Measurements from ENCODE around the gene SHLD2. TPM values are rescaled to one million over a fixed set of nuclear protein-coding genes. Genes with fewer than 3 reads are reported as not detected.
A peak's percentile ranks its signal among the peaks of the same experiment; 100 is the strongest.
"Not testable (repeated sequence)": the region's sequence is repeated elsewhere in the genome, so short reads cannot be mapped to it uniquely, and the experiment has no call there.

The SHLD2 gene
- total RNA-seq, 4 donors from 2014 or later = 12.7 to 31.7 (median 21.5) TPM

DNA sequence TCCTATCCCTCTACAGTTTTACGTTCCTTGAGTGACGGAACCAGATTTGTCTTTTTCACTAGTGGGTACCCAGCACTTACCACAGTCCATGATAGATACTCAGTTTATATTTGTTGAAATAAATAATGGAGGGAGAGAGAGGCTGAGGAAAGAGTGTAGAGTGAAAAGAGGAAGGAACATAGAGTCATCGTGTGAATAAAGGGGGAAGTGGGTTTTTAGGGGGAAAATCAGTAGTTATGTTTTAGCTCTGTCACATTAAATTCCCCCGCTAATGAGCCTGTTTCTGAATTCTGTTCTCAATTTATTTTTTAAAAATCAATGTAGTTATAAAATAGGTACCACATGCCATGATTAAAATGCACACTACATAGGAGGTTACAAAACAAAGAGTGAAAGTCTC, 91.0 kb downstream of the SHLD2 start:
- DNase-seq; H3K27me3 ChIP-seq; H3K4me3 ChIP-seq; H3K9me3 ChIP-seq; H3K4me1 ChIP-seq; H3K27ac ChIP-seq; intact Hi-C loops (cut with DNase I): not testable (repeated sequence)
- H3K36me3 ChIP-seq = peaks cover 0 to 68% (median 0%) of the 10 kb centered on the region in 3 donors
- WGBS, 2 donors = 69 to 86% methylated on average over 2 of the region's 4 CpGs

DNA sequence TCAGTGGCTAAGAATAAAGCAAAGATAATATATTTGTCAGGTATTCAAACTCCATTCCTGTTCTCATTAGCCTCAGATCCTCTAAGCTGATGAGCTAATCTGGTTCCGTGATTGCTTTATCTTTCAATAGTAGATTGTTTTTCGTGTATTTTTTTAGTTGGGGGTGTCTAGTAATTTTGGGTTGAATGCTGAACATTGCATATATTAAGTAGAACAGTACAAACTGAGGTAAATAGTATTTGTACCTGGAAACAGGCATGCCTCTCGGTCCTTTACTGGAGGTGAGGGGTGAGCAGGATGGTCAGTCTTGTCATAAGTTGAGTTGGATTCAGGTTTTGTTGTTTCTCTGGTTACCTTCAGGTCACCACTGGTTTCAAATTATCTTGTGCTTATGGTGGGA, 92.6 kb downstream of the SHLD2 start:
- 77 to 90% methylated on average over 3 of the region's 3 CpGs for WGBS, 2 donors
- H3K4me3 ChIP-seq; H3K27me3 ChIP-seq; H3K27ac ChIP-seq; H3K9me3 ChIP-seq; intact Hi-C loops (cut with DNase I); DNase-seq; H3K4me1 ChIP-seq: not testable (repeated sequence)
- peaks cover 0 to 69% (median 0%) of the 10 kb centered on the region in 3 donors for H3K36me3 ChIP-seq

DNA sequence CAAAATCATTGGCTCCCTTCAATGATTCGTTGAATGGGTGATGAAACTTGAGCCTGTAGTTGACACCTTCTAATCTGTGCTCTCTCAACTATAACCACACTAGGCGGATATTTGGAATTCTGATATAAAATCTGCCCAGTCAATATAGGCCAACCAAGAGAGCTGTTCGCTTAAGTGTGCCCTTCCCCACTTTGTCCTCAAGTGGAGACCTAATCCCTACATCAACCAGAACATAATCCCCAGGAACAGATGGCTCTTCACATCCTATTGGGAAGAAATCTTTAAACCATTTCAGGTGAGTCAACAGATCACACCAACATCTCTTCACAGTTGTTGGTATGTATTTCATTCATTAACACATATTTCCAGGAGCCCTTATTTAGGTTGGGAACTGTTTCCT, 96.8 kb downstream of the SHLD2 start:
- H3K4me1 ChIP-seq; H3K4me3 ChIP-seq; intact Hi-C loops (cut with DNase I); H3K27ac ChIP-seq; DNase-seq; H3K27me3 ChIP-seq; H3K9me3 ChIP-seq: not testable (repeated sequence)
- peaks cover 0 to 52% (median 0%) of the 10 kb centered on the region in 3 donors for H3K36me3 ChIP-seq
- 87 to 91% methylated on average over 3 of the region's 3 CpGs for WGBS, 2 donors

DNA sequence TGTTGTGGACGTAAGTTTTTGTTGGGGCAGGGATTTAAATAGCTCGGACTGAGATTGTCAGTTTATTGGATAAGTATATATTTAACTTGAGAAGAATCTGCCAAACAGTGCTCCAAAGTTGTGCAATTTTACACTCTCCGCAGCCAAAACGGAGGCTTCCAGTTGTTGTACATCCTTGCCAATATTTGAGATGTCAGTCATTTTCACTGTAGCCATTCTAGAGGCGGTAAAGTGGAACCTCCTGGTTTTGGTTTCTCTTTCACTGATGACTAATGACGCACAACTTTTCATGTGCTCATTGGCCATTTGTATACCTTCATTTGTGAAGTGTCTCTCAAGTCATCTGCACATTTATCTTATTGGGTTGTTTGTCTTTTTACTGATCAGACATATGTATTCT, 105.9 kb downstream of the SHLD2 start:
- H3K36me3 ChIP-seq; H3K27me3 ChIP-seq; intact Hi-C loops (cut with DNase I); DNase-seq; H3K9me3 ChIP-seq: not testable (repeated sequence)
- Histone ChIP-seq H3K27ac (peak overlapping the region in 1 of 4 donors; percentile 25), H3K4me1 (peaks cover 0 to 22% (median 5%) of the 10 kb centered on the region in 3 donors), H3K4me3 (peak overlapping the region in 3 of 4 donors; percentile 18 to 50 (median 19))
- WGBS, 2 donors = 18 to 33% methylated on average over 6 of the region's 6 CpGs

DNA sequence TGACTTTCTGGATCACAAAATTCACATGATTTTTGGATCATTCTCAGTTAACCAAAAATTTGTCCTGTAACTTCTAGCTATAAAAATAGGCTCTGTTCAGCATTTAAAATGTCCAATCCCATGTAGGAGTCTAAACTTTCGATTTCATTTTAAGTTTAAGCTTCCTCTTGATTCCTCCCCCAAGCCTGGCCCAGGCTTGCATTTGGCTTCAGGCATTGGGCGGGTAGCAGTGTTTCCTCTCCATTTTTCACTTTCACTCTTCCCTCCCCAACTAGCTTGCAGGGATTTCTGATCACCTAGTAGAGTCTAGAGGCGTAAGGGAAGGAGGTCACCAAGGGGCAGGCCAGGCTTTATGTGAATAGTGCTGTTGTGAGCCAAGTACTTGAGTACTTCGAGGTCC, 109.8 kb downstream of the SHLD2 start:
- DNase-seq; H3K36me3 ChIP-seq; intact Hi-C loops (cut with DNase I); H3K27me3 ChIP-seq; H3K9me3 ChIP-seq: not testable (repeated sequence)
- H3K27ac ChIP-seq = peak overlapping the region in 2 of 4 donors; percentile 83
- H3K4me3 ChIP-seq = peak overlapping the region in 1 of 4 donors; percentile 82
- 0% methylated on average over 1 to 2 of the region's 4 CpGs for WGBS, 2 donors
- H3K4me1 ChIP-seq = peaks cover 0 to 22% (median 5%) of the 10 kb centered on the region in 3 donors

DNA sequence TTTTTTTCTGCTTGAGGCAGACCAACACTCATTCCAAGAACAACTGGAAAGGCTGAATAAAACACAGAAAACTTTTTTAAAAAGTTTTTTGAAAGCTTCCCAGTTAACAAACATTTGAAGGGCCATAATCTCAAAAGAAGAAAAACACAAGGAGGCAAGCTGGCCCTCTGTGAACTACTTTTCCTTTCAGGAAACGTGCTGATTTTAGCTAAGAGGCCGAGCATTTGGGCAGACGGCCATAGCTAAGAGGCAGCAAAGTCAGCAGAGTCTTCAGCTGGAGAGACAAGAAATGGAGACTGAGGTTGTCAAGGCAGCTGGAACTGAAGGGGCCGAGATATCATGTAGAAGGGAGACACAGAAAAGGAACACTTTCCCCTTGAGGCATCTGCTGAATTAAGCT, 111.9 kb downstream of the SHLD2 start:
- peaks cover 0 to 17% (median 5%) of the 10 kb centered on the region in 3 donors for H3K4me1 ChIP-seq
- H3K4me3 ChIP-seq; H3K9me3 ChIP-seq; intact Hi-C loops (cut with DNase I); H3K27ac ChIP-seq; H3K36me3 ChIP-seq; DNase-seq; H3K27me3 ChIP-seq: not testable (repeated sequence)
- WGBS, 2 donors = 60 to 75% methylated on average over 3 to 4 of the region's 4 CpGs

DNA sequence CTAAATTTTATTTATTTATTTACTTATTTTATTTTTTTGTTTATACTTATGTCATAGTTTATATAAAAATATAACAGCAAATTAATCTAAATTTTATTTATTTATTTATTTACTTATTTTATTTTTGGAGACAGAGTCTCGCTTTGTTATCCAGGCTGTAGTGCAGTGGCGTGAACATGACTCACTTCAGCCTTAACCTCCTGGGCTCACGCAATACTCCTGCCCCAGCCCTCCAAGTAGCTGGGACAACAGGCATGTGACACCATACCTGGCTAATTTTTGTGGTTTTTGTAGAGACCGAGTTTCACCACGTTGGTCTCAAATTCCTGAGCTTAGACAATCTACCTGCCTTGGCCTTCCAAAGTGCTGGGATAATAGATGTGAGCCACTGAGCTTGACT, 115.3 kb downstream of the SHLD2 start:
- 88 to 89% methylated on average over 5 of the region's 5 CpGs for WGBS, 2 donors
- DNase-seq; H3K27ac ChIP-seq; H3K36me3 ChIP-seq; H3K27me3 ChIP-seq; H3K9me3 ChIP-seq; H3K4me1 ChIP-seq; intact Hi-C loops (cut with DNase I); H3K4me3 ChIP-seq: not testable (repeated sequence)

DNA sequence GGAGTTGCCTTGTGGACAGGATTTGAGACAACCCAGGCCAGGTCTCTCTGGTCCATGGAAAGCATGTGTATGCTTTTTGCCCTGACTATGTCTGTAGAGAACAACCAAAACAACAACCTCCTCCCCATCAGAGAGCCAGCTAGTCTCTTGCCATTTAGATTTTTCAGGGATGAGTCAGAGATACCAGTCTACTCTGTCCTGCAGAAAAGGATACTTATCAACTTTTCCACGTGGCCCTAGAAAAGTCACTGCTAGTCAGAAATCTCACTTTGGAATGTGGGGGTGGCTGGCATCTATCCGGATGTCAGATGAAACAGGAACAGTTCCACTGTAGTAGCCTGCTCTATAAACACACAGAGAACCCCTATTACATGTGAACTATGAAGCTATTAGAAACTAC, 116.8 kb downstream of the SHLD2 start:
- H3K27me3 ChIP-seq; H3K4me1 ChIP-seq; H3K4me3 ChIP-seq; H3K36me3 ChIP-seq; H3K27ac ChIP-seq; DNase-seq; intact Hi-C loops (cut with DNase I); H3K9me3 ChIP-seq: not testable (repeated sequence)
- 42 to 54% methylated on average over 2 of the region's 2 CpGs for WGBS, 2 donors

DNA sequence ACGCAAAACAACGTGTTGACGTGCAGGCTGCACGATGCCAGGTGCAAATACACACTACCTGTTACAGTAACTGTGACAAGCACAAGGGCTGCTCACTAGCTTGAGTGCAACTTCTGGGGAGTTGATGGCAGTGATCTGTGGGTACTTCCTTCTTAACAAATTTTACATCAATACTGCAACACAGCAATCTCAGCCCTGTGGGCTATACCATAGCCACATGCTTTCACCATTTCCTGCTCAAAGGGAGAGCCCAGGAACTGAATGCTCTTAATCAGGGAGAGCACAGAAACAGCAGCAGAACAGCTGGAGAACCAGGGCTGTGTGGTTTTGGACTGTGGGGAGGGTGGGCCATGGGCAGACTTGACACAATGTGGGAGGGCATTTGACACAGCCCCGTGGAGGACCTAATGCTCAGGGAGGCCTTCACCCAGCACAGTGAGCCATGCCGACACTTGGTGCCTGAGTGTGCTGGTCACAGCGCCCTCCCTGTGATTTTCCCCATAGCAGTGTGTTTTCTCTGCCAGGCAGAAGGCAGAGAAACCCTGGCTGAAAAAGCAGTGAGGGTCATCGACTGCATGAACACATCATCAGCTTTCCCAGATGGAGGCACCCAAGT, 118.3 kb downstream of the SHLD2 start:
- H3K4me1 ChIP-seq; H3K27ac ChIP-seq; H3K4me3 ChIP-seq; H3K27me3 ChIP-seq; H3K9me3 ChIP-seq; DNase-seq; intact Hi-C loops (cut with DNase I); H3K36me3 ChIP-seq: not testable (repeated sequence)
- 100% methylated on average over 1 of the region's 8 CpGs; no CpG with 5 or more reads in 1 of the 2 donors for WGBS, 2 donors

DNA sequence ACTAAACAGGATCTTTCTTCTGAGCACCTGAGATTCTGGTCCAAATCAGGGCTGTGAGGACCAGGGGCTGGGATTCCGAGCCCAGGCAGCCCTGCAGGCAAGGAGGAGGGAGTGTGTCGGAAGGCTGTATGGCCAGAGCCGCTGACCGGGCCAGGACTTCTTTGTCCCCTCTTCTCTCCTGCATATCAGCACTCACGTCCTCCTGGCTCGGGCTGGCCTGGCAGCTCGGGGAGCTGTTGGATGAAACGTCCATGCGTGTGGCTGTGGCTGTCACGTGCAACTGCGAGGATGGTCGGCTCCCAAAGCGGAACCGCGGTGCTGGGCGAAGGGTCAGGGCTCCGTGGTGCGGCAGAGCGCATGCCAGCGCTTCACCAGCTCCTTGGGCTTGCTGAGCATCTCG, 118.8 kb downstream of the SHLD2 start:
- DNase-seq; H3K4me1 ChIP-seq; H3K4me3 ChIP-seq; H3K36me3 ChIP-seq; H3K27ac ChIP-seq; H3K9me3 ChIP-seq; H3K27me3 ChIP-seq; intact Hi-C loops (cut with DNase I): not testable (repeated sequence)
- 100% methylated on average over 8 of the region's 21 CpGs; no CpG with 5 or more reads in 1 of the 2 donors for WGBS, 2 donors

DNA sequence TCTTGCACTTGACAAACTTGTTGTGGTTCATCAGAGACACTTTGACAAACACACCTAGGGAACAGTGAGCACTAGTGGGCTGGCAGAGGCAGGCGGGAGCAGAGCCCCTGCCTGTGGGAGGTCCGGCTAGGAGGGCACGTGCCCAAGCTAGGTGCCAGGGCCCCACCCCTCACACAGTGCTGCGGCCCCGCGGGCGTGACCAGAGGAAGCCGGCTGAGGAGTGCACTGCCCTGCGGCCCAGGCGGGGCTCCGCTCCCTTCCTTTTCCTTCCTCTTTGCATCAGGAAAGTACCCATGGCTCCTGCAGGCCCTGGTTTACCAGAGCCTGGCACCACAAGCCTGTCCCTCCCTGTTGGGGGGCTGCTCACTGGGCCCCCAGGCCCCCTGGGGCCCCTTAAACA, 121.1 kb downstream of the SHLD2 start:
- H3K27ac ChIP-seq = not testable (repeated sequence)

DNA sequence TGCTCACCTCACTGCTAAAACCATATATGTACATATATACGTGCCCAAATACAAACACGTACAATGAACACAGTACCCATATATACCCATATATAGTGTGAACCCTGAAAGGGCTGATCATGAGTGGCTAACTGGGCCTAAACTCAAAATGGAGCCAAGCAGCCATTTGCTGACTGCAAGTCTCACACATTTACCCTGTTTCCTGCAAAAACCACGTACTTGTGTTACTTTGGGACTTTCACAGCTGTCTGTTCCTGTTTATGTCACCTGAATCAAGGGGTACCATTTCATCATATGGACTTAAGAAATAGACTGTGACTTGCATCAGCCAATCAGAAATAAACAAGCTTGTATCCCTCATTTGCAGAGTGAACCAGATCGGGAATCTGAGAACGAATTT, 124.4 kb downstream of the SHLD2 start:
- H3K27ac ChIP-seq; H3K9me3 ChIP-seq; DNase-seq; H3K27me3 ChIP-seq; H3K4me3 ChIP-seq; H3K36me3 ChIP-seq; intact Hi-C loops (cut with DNase I); H3K4me1 ChIP-seq: not testable (repeated sequence)
- no CpG with 5 or more reads among the region's 5 CpGs for WGBS, 2 donors

More for the DNA sequence above, 121.1 kb downstream of the SHLD2 start:
- H3K4me1 ChIP-seq; H3K36me3 ChIP-seq; H3K4me3 ChIP-seq; H3K9me3 ChIP-seq; intact Hi-C loops (cut with DNase I); DNase-seq; H3K27me3 ChIP-seq: not testable (repeated sequence)
- WGBS, 2 donors = 70% methylated on average over 2 of the region's 11 CpGs; no CpG with 5 or more reads in 1 of the 2 donors

DNA sequence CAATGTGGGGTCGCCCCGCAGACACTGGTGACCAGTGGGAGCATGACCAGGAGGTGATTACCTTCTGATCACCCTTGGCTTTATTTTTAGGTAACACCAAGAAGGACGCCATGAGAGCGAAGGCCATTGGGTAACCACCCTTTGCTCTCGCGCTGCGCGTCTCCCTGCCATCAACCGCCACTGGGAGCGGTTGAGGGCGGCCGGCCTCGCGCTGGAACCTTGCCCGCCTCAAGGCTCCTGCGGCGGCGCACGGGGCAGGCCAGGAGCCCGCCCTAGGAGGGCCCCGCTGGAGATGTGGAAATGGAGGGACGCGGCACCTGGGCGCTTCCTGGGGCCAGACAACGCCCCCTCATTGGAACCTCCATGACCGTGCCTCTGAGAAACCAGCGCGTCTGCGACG, 127.8 kb downstream of the SHLD2 start:
- H3K36me3 ChIP-seq; intact Hi-C loops (cut with DNase I); H3K4me3 ChIP-seq: not testable (repeated sequence)

DNA sequence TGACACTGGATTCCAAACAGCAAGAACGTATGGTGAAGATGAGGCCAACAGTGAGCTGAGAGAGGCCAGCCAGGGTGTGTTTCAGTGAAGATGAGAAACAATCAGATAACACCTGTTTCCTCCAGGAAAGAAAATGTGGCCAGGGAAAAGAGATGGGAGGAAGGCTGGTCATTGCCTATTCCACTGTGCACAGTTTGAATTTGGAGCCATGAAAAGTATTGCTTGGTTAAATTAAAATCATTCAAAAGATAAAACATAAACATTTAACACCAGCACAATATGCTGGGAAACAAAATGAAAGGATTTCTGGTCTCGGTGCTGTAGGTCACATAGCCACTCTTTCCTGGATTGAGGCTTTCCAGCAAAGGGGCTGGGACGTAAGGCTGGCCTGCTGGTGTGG, 130.1 kb downstream of the SHLD2 start, which contains the start of gene NUTM2A:
NUTM2A (plus strand) TSS at position 301 of the 400 bp plus-strand sequence. CDS start 383 bp downstream, outside the sequence.
- H3K4me3 ChIP-seq; intact Hi-C loops (cut with DNase I); H3K9me3 ChIP-seq; H3K36me3 ChIP-seq; H3K27ac ChIP-seq; DNase-seq; H3K4me1 ChIP-seq; H3K27me3 ChIP-seq: not testable (repeated sequence)
- WGBS, 2 donors = no CpG with 5 or more reads among the region's 3 CpGs

More for the DNA sequence above, 127.8 kb downstream of the SHLD2 start:
- 92% methylated on average over 22 of the region's 30 CpGs; no CpG with 5 or more reads in 1 of the 2 donors for WGBS, 2 donors
- not testable (repeated sequence) for H3K27me3 ChIP-seq, H3K4me1 ChIP-seq, H3K9me3 ChIP-seq, DNase-seq, H3K27ac ChIP-seq
